NCI-H526 treated with DMSO at 0.1 percent for 48 hours (cell line): ENCODE results near the gene ADCY5.

Source experiments
- DNase-seq: peaks from one replicate; lab custom pipeline; 2025; lab: John Stamatoyannopoulos, UW

The ADCY5 gene

GRCh38 chr3:123342631-123343080, 106.2 kb downstream of the ADCY5 start:
- no peak for DNase-seq

GRCh38 chr3:123341871-123342630, 106.8 kb downstream of the ADCY5 start:
- no peak for DNase-seq

GRCh38 chr3:123340336-123340735, 108.6 kb downstream of the ADCY5 start:
- no peak for DNase-seq

GRCh38 chr3:123339302-123339701, 109.6 kb downstream of the ADCY5 start:
- DNase-seq, result no peak

GRCh38 chr3:123338620-123339061, 110.2 kb downstream of the ADCY5 start:
- no peak for DNase-seq

- no peak for DNase-seq
Observed at GRCh38 chr3:123337948-123338619, 110.8 kb downstream of the ADCY5 start.

GRCh38 chr3:123337226-123337625, 111.7 kb downstream of the ADCY5 start:
- DNase-seq, result no peak

- DNase-seq, result no peak
Observed at GRCh38 chr3:123336441-123336851, 112.4 kb downstream of the ADCY5 start.

GRCh38 chr3:123336001-123336400, 112.9 kb downstream of the ADCY5 start:
- no peak for DNase-seq

- no peak for DNase-seq
Observed at GRCh38 chr3:123335007-123335670, 113.8 kb downstream of the ADCY5 start.

GRCh38 chr3:123334056-123334455, 114.8 kb downstream of the ADCY5 start:
- DNase-seq, result no peak

- DNase-seq, result no peak
Observed at GRCh38 chr3:123333401-123333800, 115.5 kb downstream of the ADCY5 start.

- no peak for DNase-seq
Observed at GRCh38 chr3:123332124-123332641, 116.7 kb downstream of the ADCY5 start.

GRCh38 chr3:123331651-123332050, 117.2 kb downstream of the ADCY5 start:
- DNase-seq, result no peak

GRCh38 chr3:123331006-123331405, 117.9 kb downstream of the ADCY5 start:
- DNase-seq, result no peak

- DNase-seq, result no peak
Observed at GRCh38 chr3:123330441-123330991, 118.4 kb downstream of the ADCY5 start.

GRCh38 chr3:123329636-123330340, 119.1 kb downstream of the ADCY5 start:
- DNase-seq, result no peak

- peak; percentile 72 for DNase-seq
Observed at GRCh38 chr3:123328851-123329635, 119.8 kb downstream of the ADCY5 start.

- no peak for DNase-seq
Observed at GRCh38 chr3:123327956-123328850, 120.7 kb downstream of the ADCY5 start.

GRCh38 chr3:123327480-123327879, 121.4 kb downstream of the ADCY5 start:
- DNase-seq, result no peak
